Measurements from ENCODE around the gene STK17B. TPM values are rescaled to one million over a fixed set of nuclear protein-coding genes. Genes with fewer than 3 reads are reported as not detected.
A peak's percentile ranks its signal among the peaks of the same experiment; 100 is the strongest.

Gene STK17B
- total and polyA plus RNA-seq, 4 donors = 9.0 to 73.7 (median 27.2) TPM

GRCh38 chr2:196213252-196213980, 42.0 kb upstream of the STK17B start:
- no peak for DNase-seq
- TF ChIP-seq CTCF (IDR thresholded peaks at IDR 0.05; ENCODE audit: control extremely low read depth, extremely low read depth) = no peak
- no peak overlapping the region for H3K4me3 ChIP-seq
- no peaks in the 10 kb centered on the region for H3K9me3 ChIP-seq (ENCODE audit: control insufficient read depth in 4 of 4, insufficient read depth in 3 of 4, low read length in 3 of 4)
- peaks cover 0 to 8% (median 3%) of the 10 kb centered on the region in 4 donors for H3K36me3 ChIP-seq (ENCODE audit: control insufficient read depth in 4 of 4, insufficient read depth in 4 of 4, low read length in 4 of 4)
- no peaks in the 10 kb centered on the region for H3K27me3 ChIP-seq (ENCODE audit: control insufficient read depth in 3 of 3, insufficient read depth in 3 of 3, low read length in 2 of 3)
- H3K27ac ChIP-seq (ENCODE audit: low read depth in 1 of 2, low read length in 1 of 2) = no peak overlapping the region
- peaks cover 0 to 3% (median 0%) of the 10 kb centered on the region in 5 donors for H3K4me1 ChIP-seq (ENCODE audit: control insufficient read depth in 5 of 5, insufficient read depth in 5 of 5, low read length in 5 of 5)
- H3K9ac ChIP-seq (ENCODE audit: insufficient read depth in 1 of 2, low read length in 2 of 2) = no peak overlapping the region
- WGBS, 2 donors = 59 to 79% methylated on average over 3 of the region's 3 CpGs
- no peak for ATAC-seq (ENCODE audit: insufficient read depth, low FRiP score)

- Histone ChIP-seq H3K36me3 (ENCODE audit: control insufficient read depth in 4 of 4, insufficient read depth in 4 of 4, low read length in 4 of 4) (peaks cover 0 to 5% (median 2%) of the 10 kb centered on the region in 4 donors), H3K27ac (ENCODE audit: low read depth in 1 of 2, low read length in 1 of 2) (peak overlapping the region in 1 of 2 donors; percentile 90), H3K4me3 (no peak overlapping the region), H3K27me3 (ENCODE audit: control insufficient read depth in 3 of 3, insufficient read depth in 3 of 3, low read length in 2 of 3) (no peaks in the 10 kb centered on the region), H3K9ac (ENCODE audit: insufficient read depth in 1 of 2, low read length in 2 of 2) (no peak overlapping the region), H3K4me1 (ENCODE audit: control insufficient read depth in 5 of 5, insufficient read depth in 5 of 5, low read length in 5 of 5) (peaks cover 0 to 7% (median 0%) of the 10 kb centered on the region in 5 donors), H3K9me3 (ENCODE audit: control insufficient read depth in 4 of 4, insufficient read depth in 3 of 4, low read length in 3 of 4) (no peaks in the 10 kb centered on the region)
- no peak for TF ChIP-seq CTCF (IDR thresholded peaks at IDR 0.05; ENCODE audit: control extremely low read depth, extremely low read depth)
- DNase-seq = peak; percentile 42 to 81 (median 48)
- ATAC-seq (ENCODE audit: insufficient read depth, low FRiP score) = peak; percentile 73
- WGBS, 2 donors = 76 to 86% methylated on average over 1 of the region's 1 CpG
Observed at GRCh38 chr2:196208915-196209314, 37.5 kb upstream of the STK17B start.

GRCh38 chr2:196206804-196207203, 35.4 kb upstream of the STK17B start:
- no peak overlapping the region for H3K9ac ChIP-seq (ENCODE audit: insufficient read depth in 1 of 2, low read length in 2 of 2)
- ATAC-seq (ENCODE audit: insufficient read depth, low FRiP score) (no peak), DNase-seq (peak in 1 of 3 donors; percentile 14)

More at GRCh38 chr2:196206804-196207203, 35.4 kb upstream of the STK17B start:
- Histone ChIP-seq H3K27me3 (ENCODE audit: control insufficient read depth in 3 of 3, insufficient read depth in 3 of 3, low read length in 2 of 3) (no peaks in the 10 kb centered on the region), H3K4me3 (no peak overlapping the region), H3K36me3 (ENCODE audit: control insufficient read depth in 4 of 4, insufficient read depth in 4 of 4, low read length in 4 of 4) (peaks cover 0 to 2% (median under 1%) of the 10 kb centered on the region in 4 donors), H3K9me3 (ENCODE audit: control insufficient read depth in 4 of 4, insufficient read depth in 3 of 4, low read length in 3 of 4) (no peaks in the 10 kb centered on the region), H3K27ac (ENCODE audit: low read depth in 1 of 2, low read length in 1 of 2) (peak overlapping the region in 1 of 2 donors; percentile 66), H3K4me1 (ENCODE audit: control insufficient read depth in 5 of 5, insufficient read depth in 5 of 5, low read length in 5 of 5) (peaks cover 0 to 7% (median 0%) of the 10 kb centered on the region in 5 donors)
- TF ChIP-seq CTCF (IDR thresholded peaks at IDR 0.05; ENCODE audit: control extremely low read depth, extremely low read depth) = no peak
- WGBS, 2 donors = 50 to 73% methylated on average over 1 of the region's 1 CpG

Measured in lung (tissue), 12 donors.